Ascending aorta (tissue), 2 donors: ENCODE results near the gene EHD2. TPM values are rescaled to one million over a fixed set of nuclear protein-coding genes. Genes with fewer than 3 reads are reported as not detected.
"Not testable (repeated sequence)": the region's sequence is repeated elsewhere in the genome, so short reads cannot be mapped to it uniquely, and the experiment has no call there.

ENCODE experiments used
- DNase-seq, 2 donors: peaks; one replicate each; pipeline ENCODE4 v3.0.0-alpha.2; 2019; ENCODE audit warnings: low spot score in 2 of 2
- H3K27ac ChIP-seq, 2 donors: fragments of 200-600 bp; sonication (generic); one replicate each; pipeline ENCODE4 v1.5.1; 2016 to 2017; ENCODE audit warnings: mild to moderate bottlenecking in 1 of 2
- H3K27me3 ChIP-seq: fragments of 200-600 bp; sonication (generic); one replicate; pipeline ENCODE4 v1.5.1; 2017
- H3K36me3 ChIP-seq, 2 donors: fragments of 200-600 bp; sonication (generic); one replicate each; pipeline ENCODE4 v1.5.1; 2016
- H3K4me1 ChIP-seq, 2 donors: fragments of 200-600 bp; sonication (generic); one replicate each; pipeline ENCODE4 v1.5.1; 2016 to 2017; ENCODE audit warnings: mild to moderate bottlenecking in 1 of 2
- H3K4me3 ChIP-seq, 2 donors: fragments of 200-600 bp; sonication (generic); one replicate each; pipeline ENCODE4 v1.5.1; 2016 to 2017; ENCODE audit warnings: mild to moderate bottlenecking in 1 of 2
- H3K9me3 ChIP-seq, 2 donors: fragments of 200-600 bp; sonication (generic); one replicate each; pipeline ENCODE4 v1.5.1; 2016
- intact Hi-C: fragments of 100-400 bp; cut with DNase I; formaldehyde crosslinking; loops from one replicate; pipeline ENCODE4 v1.15.1; 2023
- total RNA-seq: library from RNA; depleted of rRNA; stranded (reverse); fragments of >200 nt; gene quantifications from one replicate; pipeline ENCODE4 v1.1.0, GENCODE V29; 2016
- TF ChIP-seq, protein P1 (sequence below), 3 experiments: fragments of 200-600 bp in 2 of 3; fragments of 450-650 bp in 1 of 3; sonication (generic) in 2 of 3; IDR thresholded peaks; one replicate each; pipeline ENCODE4 v1.5.1; 2016 to 2019; ENCODE audit warnings: antibody characterized with exemption in 3 of 3, mild to moderate bottlenecking in 1 of 3, moderate library complexity in 1 of 3

EHD2 gene
- total RNA-seq, 1 donor from 2014 or later: 342 TPM

DNA sequence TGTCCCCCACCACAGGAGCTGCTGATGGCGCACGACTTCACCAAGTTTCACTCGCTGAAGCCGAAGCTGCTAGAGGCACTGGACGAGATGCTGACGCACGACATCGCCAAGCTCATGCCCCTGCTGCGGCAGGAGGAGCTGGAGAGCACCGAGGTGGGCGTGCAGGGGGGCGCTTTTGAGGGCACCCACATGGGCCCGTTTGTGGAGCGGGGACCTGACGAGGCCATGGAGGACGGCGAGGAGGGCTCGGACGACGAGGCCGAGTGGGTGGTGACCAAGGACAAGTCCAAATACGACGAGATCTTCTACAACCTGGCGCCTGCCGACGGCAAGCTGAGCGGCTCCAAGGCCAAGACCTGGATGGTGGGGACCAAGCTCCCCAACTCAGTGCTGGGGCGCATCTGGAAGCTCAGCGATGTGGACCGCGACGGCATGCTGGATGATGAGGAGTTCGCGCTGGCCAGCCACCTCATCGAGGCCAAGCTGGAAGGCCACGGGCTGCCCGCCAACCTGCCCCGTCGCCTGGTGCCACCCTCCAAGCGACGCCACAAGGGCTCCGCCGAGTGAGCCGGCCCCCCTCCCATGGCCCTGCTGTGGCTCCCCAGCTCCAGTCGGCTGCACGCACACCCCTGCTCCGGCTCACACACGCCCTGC, 27.8 kb downstream of the EHD2 start:
- no peaks in the 10 kb centered on the region for H3K9me3 ChIP-seq
- H3K4me1 ChIP-seq: peaks cover 12 to 17% of the 10 kb centered on the region in 2 donors
- DNase-seq: no peak
- H3K27ac ChIP-seq: peak overlapping the region in 1 of 2 donors; percentile 99
- TF ChIP-seq, protein P1, sequence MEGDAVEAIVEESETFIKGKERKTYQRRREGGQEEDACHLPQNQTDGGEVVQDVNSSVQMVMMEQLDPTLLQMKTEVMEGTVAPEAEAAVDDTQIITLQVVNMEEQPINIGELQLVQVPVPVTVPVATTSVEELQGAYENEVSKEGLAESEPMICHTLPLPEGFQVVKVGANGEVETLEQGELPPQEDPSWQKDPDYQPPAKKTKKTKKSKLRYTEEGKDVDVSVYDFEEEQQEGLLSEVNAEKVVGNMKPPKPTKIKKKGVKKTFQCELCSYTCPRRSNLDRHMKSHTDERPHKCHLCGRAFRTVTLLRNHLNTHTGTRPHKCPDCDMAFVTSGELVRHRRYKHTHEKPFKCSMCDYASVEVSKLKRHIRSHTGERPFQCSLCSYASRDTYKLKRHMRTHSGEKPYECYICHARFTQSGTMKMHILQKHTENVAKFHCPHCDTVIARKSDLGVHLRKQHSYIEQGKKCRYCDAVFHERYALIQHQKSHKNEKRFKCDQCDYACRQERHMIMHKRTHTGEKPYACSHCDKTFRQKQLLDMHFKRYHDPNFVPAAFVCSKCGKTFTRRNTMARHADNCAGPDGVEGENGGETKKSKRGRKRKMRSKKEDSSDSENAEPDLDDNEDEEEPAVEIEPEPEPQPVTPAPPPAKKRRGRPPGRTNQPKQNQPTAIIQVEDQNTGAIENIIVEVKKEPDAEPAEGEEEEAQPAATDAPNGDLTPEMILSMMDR (IDR thresholded peaks at IDR 0.05): no peak
- H3K4me3 ChIP-seq: no peak overlapping the region
- intact Hi-C loops: no loop called here
- no peaks in the 10 kb centered on the region for H3K27me3 ChIP-seq
- H3K36me3 ChIP-seq: peaks cover 42 to 54% of the 10 kb centered on the region in 2 donors

DNA sequence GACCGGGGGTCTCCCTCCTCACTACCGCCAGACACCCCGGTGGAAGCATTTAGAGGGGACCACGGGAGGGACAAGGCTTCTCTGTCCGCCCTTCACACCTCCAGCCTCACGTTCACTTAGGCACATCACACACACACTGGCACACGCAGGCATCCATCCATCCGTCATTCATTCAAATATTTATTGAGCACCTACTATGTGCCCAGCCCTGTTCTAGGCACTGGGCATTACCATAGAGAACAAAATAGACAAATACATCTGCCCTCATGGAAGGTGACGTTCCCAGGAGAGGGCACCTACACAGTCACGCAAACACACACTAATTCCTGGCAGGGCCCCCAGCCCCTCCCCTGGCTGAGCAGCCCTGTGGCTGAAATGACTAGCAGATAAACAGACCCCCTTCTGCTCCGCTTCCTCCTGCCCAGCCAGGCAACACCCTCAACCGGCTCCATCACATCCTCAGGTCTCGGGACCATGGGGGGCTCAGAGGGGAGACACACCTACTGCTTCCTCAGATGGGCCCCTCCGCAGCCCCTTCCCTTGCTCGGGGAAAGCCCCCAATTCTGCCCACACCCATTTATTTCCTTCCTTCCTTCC, 28.4 kb downstream of the EHD2 start:
- Histone ChIP-seq H3K36me3 (peaks cover 38 to 48% of the 10 kb centered on the region in 2 donors), H3K9me3 (no peaks in the 10 kb centered on the region), H3K27me3 (no peaks in the 10 kb centered on the region), H3K4me1 (peaks cover 12 to 23% of the 10 kb centered on the region in 2 donors), H3K4me3 (no peak overlapping the region), H3K27ac (peak overlapping the region; percentile 98 to 99)
- no peak for DNase-seq
- TF ChIP-seq, protein P1 (IDR thresholded peaks at IDR 0.05): no peak
- intact Hi-C loops: no loop called here

DNA sequence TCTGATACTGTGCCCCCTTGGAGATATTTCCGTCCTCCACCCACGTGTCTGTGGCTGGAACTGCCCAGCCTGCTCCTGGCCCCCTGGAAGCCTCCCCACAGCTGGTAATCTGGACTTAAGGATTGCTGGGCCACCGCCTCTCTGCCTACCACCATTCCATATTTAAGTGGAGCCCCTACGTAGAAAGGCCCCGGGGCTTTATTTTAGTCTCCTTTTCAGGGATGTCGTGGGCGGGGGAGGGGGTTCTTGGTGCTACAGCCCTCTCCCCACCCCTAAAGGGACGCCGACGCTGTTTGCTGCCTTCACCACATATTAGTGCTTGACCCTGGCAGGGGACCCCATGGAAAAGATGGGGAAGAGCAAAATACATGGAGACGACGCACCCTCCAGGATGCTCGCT, 29.4 kb downstream of the EHD2 start:
- Histone ChIP-seq H3K4me3 (peak overlapping the region; percentile 34 to 54), H3K27me3 (no peaks in the 10 kb centered on the region), H3K9me3 (no peaks in the 10 kb centered on the region), H3K4me1 (peaks cover 15 to 24% of the 10 kb centered on the region in 2 donors), H3K27ac (peak overlapping the region; percentile 98 to 99), H3K36me3 (peaks cover 47 to 52% of the 10 kb centered on the region in 2 donors)
- TF ChIP-seq, protein P1 (IDR thresholded peaks at IDR 0.05): no peak
- no peak for DNase-seq
- intact Hi-C loops: loop anchor here (1.0 kb wide), 5 partner anchors 13 to 227 kb away; partner anchors contain the start of genes EHD2 and NAPA

DNA sequence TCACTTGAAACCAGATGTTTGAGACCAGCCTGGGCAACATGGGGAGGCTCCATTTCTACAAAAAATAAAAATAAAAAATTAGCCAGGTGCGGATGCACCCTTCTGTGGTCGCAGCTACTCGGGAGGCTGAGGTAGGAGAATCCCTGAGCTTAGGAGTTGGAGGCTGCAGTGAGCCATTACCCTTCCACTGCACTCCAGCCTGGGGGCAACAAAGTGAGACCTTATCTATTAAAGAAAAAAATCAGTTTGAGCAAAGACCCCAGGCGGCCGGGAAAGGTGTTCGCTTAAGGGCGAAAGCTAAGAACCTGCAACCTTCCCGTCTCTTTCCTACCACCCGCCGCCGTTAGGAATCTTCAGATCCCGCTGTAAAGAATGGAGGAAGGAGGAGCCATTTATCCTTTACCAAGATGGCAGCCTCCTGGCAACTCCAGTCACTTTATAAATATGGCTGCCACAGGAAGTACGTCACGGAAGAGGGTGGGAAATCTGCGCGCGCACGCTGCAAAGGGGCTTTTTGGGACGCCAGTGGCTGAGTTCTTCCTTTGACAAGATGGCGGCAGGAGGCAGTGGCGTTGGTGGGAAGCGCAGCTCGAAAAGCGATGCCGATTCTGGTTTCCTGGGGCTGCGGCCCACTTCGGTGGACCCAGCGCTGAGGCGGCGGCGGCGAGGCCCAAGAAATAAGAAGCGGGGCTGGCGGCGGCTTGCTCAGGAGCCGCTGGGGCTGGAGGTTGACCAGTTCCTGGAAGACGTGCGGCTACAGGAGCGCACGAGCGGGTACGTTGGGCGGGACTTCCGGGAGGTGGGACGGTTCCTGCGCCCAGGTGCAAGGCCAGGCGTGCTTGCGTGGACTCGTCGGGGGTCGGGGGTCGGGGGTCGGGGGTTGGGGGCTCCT, 32.0 kb downstream of the EHD2 start, which contains the start of gene NOP53:
NOP53 (plus strand) TSS at position 537 of the 892 bp plus-strand sequence; CDS start at position 551, 14 bp downstream.
- H3K27ac ChIP-seq: peak within 1 kb of the TSS; percentile 98 to 99
- no peaks in the 10 kb centered on the region for H3K9me3 ChIP-seq
- TF ChIP-seq, protein P1 (IDR thresholded peaks at IDR 0.05): no peak
- intact Hi-C loops: loop anchor here (2.0 kb wide), 1 partner anchor 34 kb away; the partner anchor contains the start of gene SELENOW
- DNase-seq: peak; percentile 83 to 98
- H3K4me1 ChIP-seq: peaks cover 15 to 24% of the 10 kb centered on the region in 2 donors
- H3K4me3 ChIP-seq: peak within 1 kb of the TSS; percentile 67 to 79
- H3K36me3 ChIP-seq: peaks cover 51 to 52% of the 10 kb centered on the region in 2 donors
- no peaks in the 10 kb centered on the region for H3K27me3 ChIP-seq

DNA sequence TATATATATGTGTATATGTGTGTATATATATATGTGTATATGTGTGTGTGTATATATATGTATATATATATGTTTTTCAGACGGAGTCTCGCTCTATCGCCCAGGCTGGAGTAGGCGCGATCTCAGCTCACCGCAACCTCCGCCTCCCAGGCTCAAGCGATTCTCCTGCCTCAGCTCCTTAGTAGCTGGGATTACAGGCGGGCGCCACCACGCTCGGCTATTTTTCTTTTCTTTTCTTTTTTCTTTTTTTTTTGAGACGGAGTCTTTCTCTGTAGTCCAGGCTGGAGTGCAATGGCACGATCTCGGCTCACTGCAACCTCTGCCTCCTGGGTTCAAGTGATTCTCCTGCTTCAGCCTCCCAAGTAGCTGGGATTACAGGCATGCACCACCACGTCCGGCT, 32.9 kb downstream of the EHD2 start:
- H3K27me3 ChIP-seq, H3K27ac ChIP-seq, DNase-seq, H3K9me3 ChIP-seq, intact Hi-C loops: not testable (repeated sequence)
- Histone ChIP-seq H3K36me3 (peaks cover 51 to 52% of the 10 kb centered on the region in 2 donors), H3K4me1 (peaks cover 15 to 24% of the 10 kb centered on the region in 2 donors), H3K4me3 (peak overlapping the region; percentile 67 to 79)
